HG02970 (cell line): ENCODE results near the gene YBX2.

Experiments used
- ATAC-seq: cut with Tn5 transposase; IDR thresholded peaks from one replicate; pipeline ENCODE4 v1.9.1; 2021; ENCODE audit warnings: mild to moderate bottlenecking, moderate library complexity, moderate number of reproducible peaks; ENCODE audit not compliant: unreplicated experiment, low FRiP score

YBX2 gene

GRCh38 chr17:7280519-7281073 lies 13.8 kb downstream of the YBX2 start:
- peak; percentile 59 for ATAC-seq

DNA sequence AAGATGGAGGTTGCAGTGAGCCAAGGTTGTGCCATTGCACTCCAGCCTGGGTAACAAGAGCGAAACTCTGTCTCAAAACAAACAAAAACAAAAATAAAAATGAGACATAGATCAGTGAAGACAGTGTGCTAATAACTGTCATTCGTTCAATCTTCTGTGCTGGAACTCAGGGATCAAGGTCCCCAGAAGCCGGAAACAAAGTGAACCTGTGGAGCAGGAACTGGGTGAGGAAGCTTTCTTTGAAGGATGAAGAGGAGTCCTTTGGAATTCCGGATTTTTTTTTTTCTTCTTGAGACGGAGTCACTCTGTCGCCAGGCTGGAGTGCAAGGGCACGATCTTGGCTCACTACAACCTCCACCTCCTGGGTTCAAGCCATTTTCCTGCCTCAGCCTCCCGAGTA lies 15.0 kb downstream of the YBX2 start:
- ATAC-seq, result no peak

DNA sequence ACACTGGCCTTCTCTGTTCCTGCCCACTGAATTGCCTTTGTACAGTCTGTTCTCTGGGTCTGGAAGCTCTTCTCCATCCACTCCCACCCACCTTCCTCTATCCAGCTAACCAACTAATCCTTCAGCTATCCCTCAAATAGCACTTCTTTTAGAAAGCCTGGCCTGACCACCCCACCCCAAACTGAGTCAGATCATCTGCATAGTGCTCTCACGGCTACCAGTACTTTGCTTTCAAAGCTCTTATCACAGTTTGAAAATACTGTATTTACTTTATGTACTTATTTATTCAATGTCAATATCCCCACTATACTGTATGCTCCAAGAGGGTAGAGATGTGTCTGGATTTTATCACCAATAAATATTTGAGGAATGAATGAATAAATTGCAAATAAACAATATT lies 27.7 kb downstream of the YBX2 start:
- no peak for ATAC-seq

DNA sequence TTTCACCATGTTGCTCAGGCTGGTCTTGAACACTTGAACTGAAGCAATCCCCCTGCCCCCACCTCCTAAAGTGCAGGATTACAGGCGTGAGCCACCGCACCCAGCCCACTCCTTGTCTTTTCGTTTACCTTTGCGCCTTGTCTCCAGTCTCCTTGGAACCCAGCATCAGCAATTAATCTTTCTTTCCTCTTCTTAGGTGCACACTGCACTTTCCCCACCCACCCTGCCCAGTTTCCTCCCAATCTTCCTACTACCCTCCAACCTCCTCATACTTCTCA lies 30.7 kb downstream of the YBX2 start:
- no peak for ATAC-seq

GRCh38 chr17:7262935-7263800 lies 31.3 kb downstream of the YBX2 start:
- no peak for ATAC-seq

DNA sequence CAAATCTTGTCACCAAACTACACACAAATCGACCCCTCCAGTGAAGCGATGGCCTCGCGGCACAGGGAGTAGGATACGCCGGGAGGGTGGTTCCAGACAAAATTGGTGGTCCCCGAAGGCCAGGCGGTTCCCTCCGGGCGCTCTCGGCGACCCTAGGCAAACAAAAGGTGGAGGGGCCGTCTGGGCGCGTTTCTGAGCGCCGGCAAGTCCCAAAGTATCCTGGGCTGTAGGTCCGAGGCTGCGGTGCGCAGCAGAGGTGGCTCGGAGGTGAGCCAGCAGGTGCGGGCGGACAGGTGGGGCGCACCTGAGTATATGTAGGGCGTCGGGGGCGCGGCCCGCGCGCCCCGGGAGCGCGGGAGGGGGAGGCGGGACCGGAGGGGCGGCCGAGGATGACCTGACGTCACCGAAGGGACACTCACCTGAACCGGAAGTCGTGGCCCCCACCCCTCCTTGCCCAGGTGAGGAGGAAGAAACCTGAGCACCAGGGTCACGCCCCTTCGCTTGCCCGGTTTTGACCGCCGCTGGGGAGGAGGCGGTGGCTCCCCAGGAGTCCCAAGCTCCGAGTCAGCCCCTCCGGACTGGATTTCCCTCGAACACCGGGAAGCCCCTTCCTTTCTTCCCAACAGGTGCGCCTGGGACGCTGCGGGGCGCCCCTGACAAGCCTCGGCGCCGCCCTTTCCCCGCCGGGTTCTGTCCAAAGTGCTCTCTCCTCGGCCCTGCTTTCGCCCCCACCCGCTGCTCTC lies 32.1 kb downstream of the YBX2 start, which contains the start of gene CLDN7:
TSS of gene CLDN7 (minus strand) at position 287 of the 743 bp plus-strand sequence. CDS start 435 bp downstream, outside the sequence.
- no peak for ATAC-seq

- no peak for ATAC-seq
These were observed 32.9 kb downstream of the YBX2 start for GRCh38 chr17:7261379-7262191.

GRCh38 chr17:7260651-7261378 lies 33.6 kb downstream of the YBX2 start:
- no peak for ATAC-seq

GRCh38 chr17:7260151-7260550 lies 34.3 kb downstream of the YBX2 start:
- ATAC-seq, result no peak

GRCh38 chr17:7259555-7259889 lies 34.9 kb downstream of the YBX2 start:
- no peak for ATAC-seq

DNA sequence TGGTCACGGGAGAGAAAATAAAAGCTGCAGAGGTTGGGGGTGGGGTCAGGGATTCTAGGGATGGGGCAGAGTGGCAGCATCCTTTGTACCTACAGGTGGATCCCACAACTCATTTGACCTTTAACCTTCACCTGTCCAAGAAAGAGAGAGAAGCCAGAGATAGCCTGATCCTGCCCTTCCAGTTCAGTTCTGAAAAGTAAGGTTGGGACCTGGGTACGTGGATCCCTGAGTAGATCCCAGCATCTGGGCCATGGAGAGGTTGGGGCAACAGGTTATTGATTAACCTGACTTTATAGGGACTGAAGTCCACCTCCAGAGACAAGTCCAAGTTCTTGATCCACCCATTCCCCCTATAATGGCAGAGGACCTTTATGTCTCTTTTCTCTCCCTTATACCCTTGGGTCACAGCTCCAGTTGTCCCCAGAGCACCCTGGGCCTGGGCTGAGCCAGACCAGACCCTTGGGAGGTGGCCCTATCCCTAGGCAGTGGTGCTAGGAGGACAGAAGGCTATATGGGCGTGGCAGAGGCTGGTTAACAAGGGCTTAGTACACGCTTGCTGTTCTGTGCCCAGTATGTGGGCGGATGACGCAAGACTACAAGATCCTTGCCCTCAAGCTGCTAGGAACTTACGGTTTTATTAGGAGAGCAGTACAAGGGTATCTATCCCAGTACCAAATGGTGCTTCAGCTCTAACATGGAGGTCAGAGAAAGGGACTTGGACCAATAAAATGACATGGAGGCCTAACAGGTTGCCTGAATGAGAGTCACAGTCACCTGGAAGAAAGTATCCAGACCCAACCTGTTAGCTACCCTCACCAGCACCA lies 35.5 kb downstream of the YBX2 start:
- no peak for ATAC-seq

- no peak for ATAC-seq
These were observed 37.5 kb downstream of the YBX2 start for GRCh38 chr17:7256766-7257456.

GRCh38 chr17:7254511-7254910 lies 39.9 kb downstream of the YBX2 start:
- no peak for ATAC-seq

DNA sequence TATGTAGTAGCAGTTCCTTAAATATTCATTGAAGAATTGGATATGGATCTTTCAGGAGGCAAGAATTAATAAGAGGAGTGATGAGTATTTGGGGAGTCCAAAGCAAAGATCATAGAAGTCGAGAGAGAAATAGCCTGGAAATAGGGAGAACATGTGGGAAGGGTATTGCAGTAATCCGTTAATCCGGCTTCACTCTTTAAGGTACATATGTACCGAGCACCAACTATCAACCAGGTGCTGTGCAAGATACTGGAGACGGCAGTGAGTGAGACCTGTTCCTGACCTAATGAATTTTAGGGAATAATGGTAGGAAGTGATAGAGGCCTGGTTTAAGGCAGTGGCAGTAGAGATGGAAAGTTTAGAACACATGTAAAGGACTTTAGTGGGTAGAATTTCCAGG lies 41.4 kb downstream of the YBX2 start:
- no peak for ATAC-seq

GRCh38 chr17:7252176-7253043 lies 42.0 kb downstream of the YBX2 start, which contains the start of gene ELP5:
ELP5 (plus strand) TSS chr17:7252215; CDS start chr17:7252551, 336 bp downstream.
- ATAC-seq, result peak; percentile 43

DNA sequence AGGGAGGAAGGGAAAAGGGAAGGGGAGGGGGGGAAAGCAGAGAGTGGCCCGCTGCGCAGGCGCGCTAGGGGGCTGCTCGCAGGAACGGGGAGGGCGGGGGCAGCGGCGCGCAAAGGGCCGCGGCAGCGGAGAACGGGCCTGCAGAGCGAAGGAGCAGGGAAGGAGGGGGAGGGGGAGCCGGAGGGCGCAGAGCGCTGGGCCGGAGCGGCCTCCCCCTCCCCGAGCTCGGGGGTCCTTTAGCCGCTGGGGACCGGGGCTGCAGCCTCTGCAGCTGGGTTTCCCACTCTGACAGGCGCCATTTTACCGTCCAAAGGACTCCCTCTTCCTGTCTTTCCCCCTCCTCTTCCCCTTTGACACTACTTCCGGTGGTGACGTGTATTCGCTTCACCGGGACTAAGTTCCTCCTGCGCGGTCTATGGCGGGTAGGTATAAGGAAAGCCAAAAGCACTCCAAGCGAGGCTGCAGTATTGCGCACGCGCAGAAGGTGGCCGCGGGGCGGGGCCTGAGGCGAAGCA lies 42.7 kb downstream of the YBX2 start, which contains the start of gene CTDNEP1:
TSS of gene CTDNEP1 (minus strand) at position 74 of the 515 bp plus-strand sequence. CDS start 438 bp downstream, outside the sequence.
- ATAC-seq, result peak; percentile 82
